HG03571 (cell line): ENCODE data around the gene SAMD4A.
"Not testable (repeated sequence)": the region's sequence is repeated elsewhere in the genome, so short reads cannot be mapped to it uniquely, and the experiment has no call there.

Experiments used
- ATAC-seq: cut with Tn5 transposase; IDR thresholded peaks from one replicate; pipeline ENCODE4 v1.9.1; 2021; ENCODE audit not compliant: unreplicated experiment

Gene SAMD4A

DNA sequence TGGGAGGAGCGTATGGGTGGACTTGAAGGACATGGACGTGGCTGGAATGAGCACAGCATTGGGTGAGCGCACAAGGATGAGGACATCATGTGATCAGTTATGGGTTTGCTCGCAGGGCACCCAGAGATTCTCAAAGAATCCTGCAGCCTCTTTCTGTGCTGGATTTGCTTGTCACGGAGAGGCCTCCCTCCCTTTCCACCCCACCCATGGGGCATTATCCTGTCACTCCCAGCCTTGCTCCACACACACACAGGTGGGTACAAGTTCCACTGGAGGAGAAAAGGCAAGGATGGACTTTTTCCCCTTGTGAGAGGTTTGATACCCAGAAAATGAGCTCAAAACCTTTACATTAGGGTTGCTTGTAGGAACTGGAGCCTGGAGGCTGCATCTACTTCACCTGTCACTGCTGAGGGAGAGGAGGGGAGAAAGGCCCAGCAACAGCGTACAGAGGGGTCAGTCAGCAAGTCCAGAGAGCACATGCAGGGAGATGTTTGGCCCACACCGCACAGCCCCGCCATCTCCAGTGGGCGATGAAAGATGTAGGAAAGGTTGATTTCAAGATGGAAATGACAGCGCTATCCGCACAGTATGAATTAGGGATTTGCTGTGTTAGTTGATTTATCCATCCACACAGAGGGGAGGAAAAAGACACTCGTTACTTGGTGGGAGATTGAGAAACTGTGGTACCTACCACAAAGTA is 223.0 kb downstream of the SAMD4A start:
- ATAC-seq = no peak

DNA sequence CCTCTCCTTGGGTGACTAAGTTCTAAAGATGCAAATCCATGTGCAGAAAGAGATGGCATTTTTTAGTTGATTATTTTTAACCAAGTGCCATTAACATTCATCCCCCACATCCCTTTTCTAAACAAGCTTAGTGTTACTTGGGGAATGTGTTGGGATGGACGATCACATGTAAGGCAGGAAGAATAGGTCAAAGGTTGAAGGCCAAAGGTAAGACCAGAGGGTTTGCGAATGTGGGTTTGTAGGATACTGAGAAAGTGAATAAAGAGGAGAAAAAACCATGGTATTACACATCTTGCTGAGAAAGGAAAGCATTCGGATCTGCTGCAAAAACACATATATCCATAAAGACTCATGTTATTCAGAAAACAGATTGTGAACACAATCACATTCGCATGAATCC is 224.1 kb downstream of the SAMD4A start:
- ATAC-seq = no peak

DNA sequence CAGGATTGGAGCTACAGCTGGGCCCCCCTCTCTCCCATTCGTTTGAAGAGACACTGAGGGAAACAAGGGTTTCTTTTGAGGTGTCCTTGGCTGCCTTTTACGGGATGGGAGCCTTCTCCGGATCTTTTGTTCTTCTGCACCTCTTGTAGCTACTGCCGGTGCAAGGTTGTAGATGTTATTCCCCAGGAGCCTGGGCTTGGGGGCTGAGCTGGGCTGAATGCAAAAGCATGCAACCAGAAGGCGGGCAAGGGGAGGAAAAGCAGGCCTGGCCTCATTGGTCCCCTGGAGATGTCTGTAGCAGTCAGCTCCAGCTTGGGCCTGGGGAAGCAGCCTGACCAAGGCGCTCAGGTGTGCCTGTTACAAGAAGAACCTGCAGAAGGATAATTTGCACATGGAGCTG is 225.4 kb downstream of the SAMD4A start:
- no peak for ATAC-seq

DNA sequence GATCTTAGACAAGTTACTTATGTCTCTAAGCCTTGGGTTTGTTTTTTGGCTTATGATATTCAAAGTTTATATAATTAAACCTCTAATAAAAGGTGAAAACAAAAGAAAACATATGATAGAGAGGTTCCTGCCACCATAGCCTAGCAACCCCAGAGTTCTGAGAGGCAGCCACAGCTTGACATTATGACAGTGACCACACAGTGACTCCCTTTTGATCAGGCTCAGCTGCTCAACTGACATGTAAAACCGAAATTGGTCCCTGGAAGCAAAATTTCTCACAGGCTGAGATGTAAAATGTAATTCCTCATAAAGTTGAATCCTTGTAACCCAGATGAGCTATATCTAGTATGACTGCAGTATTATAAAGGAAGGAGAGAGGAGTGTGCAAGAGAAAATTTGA is 227.2 kb downstream of the SAMD4A start:
- no peak for ATAC-seq

DNA sequence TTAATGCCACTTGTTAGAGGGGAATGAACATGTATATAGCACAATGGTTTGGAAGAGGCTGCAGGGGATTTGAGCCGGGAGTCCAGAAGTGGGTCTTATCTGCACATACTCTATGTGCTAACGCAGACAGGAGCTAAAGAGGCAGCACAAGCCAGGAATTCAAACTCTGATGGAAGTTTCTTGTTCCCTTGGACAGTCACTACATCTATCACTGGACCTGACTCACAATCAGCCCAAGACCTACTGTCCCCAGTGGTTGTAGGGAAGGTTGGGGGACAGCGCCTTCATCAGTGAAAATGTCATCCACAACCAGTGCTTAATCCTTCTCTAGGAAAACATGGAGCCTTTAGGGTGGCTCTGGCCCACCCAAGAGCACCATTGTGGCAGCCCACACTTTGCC is 227.9 kb downstream of the SAMD4A start:
- no peak for ATAC-seq

DNA sequence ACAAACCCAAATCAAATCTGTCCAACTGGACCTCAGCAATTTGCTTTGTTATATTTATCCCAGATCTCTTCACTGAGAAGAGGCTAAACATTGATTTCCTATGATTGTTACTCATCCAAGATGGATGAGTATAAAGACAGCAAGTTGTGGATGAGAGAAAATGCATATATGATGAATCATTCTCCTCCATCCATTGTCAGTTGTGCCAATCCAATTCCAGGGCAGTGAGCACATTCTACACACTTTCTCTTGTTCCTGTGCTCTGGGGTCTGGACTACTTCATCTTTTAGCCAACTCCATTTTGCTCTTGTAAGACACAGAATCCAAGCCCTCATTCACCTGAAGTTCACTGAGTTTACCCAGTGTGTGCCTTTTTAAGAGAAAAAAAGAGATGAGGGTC is 230.0 kb downstream of the SAMD4A start:
- ATAC-seq = no peak

DNA sequence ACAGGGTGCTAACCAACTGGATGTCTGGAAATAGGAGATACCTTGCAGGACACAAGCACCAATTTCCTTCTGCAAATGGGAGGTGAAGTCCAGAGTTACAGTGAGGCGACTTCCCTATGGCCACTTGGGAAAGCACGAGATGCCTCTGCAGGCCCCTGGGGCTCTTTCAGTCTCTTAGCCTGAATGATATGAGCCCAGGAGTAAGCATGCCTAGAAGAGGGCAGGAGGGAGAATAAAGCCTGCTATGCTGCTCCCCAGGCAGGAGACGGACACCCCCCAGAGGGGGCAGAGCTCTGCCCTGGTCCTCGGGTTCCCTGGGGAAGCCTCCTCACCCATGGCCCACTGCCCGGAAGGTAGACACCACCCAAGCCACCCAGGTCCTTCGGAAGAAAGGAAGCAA is 230.6 kb downstream of the SAMD4A start:
- ATAC-seq = no peak

DNA sequence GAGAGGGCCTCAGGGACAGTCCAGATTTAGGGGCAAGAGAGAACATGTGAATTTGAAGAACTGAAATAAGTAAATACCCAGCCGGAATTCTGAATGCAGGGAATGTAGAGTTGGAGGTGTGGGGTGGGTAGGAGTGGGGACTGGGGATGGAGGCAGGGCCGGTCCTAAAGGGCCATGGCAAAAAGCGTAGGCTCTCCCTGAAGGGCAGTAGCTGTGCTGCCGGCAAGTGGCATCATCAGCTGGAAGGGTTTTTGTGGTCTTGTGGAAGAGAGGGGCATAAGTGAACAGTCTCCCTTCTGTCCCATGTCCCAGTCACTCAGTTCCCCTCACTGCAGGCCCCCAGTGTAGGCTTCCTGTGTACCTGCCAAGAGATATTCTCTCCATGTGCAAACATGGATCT is 231.1 kb downstream of the SAMD4A start:
- no peak for ATAC-seq

DNA sequence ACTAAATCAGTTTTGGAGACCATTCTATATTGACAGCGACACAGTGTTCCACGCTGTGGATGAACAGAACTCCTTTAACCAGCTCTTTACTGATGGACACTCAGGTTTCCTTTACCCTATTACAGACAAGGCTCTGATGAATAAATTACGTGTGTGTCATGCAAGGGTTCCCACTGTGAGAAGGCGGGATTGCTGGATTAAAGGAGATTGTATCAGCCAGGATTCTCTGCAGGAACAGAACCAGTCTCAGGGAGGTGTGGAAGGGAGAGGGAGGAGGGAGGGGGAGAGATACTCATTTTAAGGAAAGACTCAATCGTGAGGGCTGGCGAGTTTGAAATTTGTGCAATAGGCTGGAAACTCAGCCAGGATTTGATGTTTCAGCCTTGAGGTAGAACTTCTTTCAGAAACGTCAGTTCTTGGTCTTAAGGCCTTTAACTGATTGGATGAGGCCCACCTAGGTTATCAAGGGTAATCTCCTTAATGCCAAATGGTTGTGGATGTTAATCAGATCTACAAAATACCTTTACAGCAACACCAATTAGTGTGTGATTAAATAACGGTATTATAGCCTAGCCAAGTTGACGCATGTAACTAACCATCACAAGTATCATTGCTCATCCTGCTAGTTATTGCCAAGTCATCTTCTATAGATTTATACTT is 231.7 kb downstream of the SAMD4A start:
- no peak for ATAC-seq

DNA sequence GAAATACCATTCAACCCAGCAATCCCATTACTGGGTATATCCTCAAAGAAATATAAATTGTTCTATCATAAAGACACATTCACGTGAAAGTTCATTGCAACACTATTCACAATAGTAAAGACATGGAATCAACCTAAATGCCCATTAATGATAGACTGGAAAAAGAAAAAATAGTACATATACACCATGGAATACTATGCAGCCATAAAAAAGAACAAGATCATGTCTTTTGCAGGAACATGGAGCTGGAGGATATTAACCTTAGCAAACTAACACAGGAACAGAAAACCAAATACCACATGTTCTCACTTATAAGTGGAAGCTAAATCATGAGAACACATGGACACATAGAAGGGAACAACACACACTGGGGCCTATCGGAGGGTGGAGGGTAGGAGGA is 234.6 kb downstream of the SAMD4A start:
- not testable (repeated sequence) for ATAC-seq

DNA sequence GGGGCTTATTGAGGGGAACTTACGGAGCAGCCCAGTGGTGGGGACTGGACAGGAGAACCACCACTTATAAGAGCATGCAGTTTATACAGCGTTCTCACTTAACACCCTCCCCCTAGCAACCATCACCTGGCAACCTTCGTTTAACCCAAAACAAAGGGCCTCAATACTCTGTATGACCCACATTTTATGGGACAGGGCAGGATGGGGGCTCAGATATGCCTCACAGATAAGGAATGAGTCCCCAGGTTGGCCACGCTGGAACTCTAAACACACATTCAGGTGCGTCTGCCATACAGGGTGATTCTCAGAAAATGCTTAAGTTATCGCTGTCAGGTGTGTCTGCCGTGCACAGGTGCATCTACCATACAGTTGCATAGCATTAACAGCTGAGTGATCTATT is 236.5 kb downstream of the SAMD4A start:
- no peak for ATAC-seq

DNA sequence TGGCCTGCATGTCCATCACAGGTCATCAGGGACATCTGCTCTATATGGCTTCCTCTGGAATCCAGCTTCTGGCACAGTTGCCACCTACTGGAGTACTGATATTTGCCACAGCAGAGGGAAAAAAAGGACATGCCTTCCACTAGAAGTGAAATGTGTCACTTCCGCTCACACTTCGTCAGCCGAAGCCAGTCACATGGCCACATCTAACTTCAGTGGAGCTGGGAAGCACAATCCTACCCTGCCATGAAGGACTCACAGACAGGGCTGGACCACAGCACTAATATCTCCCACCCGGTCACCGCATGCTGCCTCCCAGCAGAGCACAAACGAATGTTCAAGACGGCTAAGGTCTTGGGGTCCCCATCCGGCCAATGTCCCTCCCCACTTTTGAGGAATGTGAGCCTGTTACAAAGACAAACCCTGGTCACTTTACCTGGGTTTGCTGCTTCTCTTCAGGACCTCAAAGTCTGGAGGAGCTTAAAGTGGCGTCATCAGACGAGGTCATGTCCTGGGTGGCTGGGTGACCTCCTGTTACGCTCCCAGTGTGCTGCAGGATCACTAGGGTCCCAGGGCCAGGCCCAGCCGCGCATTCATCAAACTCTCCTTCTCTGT is 237.1 kb downstream of the SAMD4A start:
- no peak for ATAC-seq

DNA sequence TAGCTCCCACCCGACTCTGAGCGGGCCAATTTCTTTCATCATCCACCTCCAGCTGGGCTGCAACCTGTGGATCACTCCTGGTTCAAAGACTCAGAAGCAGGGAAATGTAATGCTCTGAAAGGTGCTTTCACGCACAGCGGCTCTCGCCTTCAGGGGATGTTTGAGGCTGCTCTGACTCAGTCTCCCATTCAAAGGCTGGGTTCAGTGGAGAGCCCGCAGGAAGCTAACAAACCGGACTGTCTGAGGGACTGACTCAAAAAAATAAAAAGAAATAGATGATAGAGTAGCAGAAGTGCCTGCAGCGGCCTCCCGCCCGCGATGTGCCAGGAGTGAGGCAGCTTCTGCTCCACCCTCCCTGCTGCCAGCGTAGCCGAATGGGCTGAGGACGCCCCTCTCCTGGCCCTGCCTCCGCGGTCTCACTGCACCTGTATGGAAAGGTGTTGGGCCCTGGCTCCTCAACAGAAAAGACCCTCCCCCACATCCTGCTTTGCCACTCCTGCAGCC is 237.7 kb downstream of the SAMD4A start:
- no peak for ATAC-seq

DNA sequence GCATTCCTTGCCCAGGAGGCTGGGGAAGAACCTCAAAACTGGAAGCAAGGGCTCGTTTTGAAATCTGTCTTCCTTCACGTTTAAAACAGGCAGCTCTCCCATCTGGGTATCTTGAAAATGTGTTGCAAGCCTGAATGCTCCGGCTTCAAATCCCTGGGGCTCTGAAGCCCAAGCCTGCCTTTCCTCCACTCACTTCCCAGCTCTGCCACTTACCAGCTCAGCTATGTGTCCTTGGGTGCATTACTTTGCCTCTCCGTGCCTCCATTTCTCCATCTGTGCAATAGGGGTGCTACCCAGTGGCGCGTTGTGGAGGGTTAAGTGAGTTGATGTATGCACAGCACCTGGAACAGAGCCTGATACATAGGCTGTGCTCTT is 238.1 kb downstream of the SAMD4A start:
- no peak for ATAC-seq

DNA sequence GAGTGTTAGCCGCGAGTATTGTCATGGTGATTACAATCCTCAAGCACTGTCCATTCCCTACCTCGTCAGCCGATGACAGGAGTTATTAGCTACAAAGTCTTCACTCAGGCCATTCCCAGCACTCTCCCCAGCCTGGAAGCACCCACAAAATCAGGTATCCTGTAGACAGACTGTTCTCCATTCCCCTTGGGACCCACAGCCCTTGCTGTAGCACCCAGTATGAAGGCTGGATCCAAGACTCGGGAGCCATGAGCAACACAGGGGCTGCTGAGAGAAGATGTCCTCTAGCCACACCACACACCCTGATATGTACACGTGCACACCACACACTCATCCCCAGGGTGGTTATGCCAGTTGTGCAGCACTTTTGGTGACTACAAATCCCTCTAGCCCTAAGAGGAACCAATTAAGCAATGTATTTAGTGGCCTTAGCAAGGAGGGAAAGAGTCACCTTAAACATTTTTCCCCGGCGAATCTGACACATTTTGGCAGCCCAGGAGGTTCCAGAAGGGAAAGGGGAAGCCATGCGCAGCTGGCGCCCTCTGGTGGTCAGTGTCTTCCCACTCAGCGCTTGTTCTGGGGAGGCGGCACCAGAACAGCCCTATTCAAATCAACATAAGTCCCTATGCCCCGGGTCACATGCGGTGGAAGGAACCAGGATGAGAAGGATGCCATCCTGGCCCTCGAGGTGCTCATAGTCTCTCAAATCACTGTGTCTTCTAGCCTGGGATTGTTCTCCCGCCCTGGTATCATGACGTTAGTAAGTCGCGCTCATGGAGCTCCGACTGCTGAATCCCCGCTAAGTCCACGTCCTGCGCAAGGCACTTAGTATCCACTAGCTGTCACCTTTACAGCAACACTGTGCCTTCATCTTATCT is 238.8 kb downstream of the SAMD4A start:
- ATAC-seq = no peak

DNA sequence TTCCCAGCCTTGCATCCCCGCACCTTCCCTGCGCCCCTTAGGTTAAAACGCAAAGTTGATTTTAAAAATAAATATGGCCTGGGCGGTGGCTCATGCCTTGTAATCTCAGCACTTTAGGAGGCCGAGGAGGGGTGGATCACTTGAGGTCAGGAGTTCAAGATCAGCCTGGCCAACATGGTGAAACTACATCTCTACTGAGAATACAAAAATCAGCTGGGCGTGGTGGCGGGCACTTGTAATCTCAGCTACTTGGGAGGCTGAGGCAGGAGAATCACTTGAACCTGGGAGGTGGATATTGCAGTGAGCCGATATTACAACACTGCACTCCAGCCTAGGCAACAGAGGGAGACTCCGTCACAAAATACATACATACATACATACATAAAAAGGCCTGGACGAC is 239.7 kb downstream of the SAMD4A start:
- no peak for ATAC-seq

DNA sequence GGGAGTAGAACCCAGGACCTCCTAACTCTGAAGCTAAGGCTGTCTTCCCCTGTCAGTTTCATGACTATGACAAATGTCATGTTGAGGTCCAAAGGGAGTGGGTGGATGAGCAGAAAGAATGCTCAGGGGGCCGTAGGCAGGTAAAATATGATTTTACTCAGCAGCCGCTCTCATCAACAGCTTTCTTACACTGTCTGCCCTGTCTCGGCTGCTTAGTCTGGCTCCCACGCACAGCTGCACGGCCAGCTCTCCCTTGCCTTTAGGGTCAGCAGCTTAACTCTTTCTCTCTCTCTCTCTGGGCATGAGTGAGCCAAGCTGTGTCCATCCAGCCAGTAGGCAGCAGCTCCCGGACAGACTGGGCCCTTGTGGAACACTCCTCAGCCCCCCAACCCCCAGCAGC is 240.5 kb downstream of the SAMD4A start:
- no peak for ATAC-seq

DNA sequence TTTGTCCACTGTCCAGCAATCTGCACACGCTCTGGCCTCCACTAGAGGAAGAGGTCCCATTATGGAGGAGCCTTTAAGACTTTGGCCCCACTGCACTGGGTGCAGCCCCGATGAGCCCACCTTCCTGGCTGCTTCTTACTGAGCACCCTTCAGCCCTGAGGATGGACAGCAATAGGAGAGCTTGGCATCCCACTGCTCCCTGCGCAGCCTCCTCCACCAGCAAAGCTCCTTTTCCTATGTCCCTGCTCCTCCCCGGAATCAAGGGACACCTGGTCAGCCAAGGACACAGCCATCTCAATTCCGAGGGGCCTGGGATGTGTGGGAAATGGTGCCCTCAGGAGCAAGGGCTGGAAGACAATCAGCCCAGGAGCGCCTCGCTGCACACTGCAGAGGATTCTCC is 241.0 kb downstream of the SAMD4A start:
- no peak for ATAC-seq

DNA sequence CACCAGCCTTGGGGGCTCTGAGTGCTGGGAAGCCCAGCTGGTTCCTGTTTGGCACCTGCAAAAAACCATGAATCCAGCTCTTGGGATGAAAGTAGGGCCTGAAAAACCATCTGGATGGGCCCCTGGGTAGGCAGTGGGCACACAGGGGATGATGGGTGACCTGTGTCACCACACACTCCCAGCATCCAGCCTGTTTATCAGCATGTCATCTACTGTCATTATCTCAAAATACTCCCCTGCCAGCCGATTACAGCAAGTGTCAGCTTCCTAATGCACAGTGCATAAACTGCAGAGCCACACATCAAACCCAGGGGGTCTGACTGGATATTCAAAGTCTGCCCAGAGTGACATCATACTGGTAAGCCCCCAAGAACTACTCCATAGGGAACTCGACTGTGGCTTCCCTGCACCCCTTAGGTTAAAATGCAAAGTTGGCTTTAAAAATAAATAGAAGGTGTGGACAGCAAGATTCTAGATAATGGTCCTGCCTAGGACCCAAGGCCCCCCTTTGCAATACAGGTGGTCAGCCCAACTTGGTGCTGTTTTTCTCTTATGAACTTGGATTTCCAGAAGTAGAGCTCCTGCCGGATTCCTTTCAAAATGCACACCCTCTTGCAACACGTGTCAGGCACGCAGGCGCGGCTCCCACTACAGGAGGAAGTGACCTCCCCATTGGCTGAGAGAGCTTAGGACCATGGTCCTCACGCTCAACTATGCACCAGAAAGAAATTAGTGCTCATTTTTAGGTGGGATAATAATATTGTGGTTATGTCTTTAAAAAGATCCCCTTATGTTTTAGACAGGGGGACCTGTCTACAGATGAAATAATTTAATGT is 241.6 kb downstream of the SAMD4A start:
- ATAC-seq = no peak

DNA sequence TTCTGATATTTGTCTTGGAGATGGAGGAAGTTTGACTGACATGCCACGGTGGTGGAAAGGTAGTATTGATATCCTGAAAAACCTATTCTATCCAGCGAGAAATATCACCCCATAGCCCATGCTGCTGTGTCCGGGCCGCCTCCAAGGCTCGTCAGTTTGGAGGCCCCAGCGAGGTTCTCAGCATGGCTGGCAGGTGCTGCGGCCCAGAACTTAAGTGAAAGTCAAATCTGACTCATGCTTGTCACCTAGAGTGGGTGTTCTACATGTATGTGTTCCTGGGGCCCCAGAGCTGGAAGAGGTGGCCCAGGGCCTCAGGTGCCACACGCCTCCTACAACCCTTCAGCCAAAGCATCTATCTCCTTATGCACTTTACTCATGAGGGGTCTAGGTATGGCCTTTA is 242.8 kb downstream of the SAMD4A start:
- ATAC-seq = no peak

DNA sequence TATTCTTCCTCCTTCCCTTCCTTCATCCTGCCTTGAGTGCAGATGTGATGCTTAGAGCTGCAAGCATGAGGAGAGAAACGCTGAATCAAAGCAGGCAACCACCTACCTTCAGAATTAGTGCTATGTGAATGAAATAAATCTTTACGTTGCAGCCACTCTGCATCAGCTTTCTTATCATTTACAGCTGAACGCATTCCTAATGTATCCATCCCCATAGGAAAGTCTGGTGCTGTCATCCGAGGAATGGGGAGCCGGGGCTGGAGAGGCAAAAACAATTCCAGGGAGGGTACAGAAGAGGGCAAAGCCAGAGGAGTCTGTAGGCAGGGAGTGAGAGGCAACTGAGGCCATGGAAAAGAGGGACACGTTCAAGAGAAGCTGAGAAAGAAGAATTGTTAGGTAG is 245.7 kb downstream of the SAMD4A start:
- ATAC-seq = no peak
